SIG-M5 (cell line): ENCODE results near the gene PIM3.
"Not testable (repeated sequence)": the region's sequence is repeated elsewhere in the genome, so short reads cannot be mapped to it uniquely, and the experiment has no call there.

Experiments used
- DNase-seq: peaks from one replicate; lab custom pipeline; 2025; lab: John Stamatoyannopoulos, UW

Gene PIM3

DNA sequence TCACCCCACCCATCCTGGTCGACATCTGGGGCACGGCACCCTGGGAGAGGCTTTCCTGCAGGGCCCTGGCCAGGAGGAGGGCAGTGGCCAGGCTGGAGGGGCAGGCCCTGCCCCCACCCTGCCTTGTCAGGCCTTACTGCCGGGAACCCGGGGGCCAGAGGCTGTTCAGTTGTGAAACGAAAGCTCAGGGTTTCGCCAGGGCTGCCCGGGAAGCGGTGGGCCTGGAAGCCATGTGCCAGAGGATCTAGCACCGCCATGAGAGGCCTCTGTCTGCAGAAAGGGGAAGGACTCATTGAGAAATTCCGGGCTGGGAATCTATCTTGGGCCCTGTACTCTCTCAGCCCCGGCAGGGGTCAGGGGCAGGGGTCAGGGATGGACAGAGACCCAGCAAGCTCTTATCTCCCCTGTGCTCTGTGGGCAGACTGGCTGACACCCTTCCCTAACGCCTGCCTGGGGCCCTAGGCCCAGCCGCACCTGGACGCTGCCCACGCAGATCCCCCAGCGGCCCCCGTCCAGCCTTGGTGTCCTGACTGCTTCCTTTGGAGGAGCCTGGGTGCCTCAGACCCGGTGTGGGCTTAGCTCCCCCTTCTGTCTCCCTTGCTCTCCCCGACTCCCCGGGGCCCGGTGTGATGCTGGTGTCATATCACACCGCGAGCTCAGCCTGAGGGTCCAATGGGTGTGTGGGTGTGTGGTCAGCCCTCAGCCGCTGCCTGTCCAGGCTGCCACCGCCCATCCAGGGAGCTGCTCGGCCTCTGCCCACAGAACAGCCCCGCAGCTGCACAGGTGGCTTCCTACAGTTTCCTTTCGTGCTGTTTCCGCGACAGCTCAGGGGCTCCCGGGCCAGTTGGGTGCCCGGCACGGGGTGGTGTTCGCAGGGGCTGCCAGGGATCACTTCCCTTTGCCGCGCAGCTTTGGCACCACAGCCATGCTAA lies 6.5 kb downstream of the PIM3 start:
- peak; percentile 3 for DNase-seq

- no peak for DNase-seq
These were observed 7.2 kb downstream of the PIM3 start for GRCh38 chr22:49967706-49968208.

DNA sequence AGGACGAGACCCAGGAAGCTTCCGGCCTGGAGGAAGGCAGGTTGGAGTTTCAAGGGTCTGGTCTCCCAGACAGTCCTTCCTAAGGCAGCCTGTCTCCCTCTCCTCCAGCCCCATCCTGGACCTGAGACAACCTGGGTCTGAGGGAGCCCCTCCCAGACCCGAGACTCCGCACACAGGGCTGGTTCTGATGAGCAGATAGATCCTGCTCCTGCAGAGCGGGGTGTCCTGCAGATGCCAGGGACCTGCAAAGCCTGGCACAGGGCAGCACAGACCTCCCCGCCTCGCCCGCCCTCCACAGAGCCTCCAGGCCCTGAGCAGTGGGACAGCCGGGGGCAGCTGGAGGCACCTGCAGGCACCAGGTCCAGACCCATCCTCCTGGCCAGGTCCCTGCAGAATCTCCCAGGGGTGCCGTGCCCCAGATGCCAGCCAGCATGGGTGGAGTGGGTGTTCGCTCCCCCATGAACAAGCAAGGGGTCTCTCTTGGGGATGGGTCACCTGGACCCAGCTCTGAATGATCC lies 7.8 kb downstream of the PIM3 start:
- no peak for DNase-seq

- DNase-seq = no peak
These were observed 8.5 kb downstream of the PIM3 start for GRCh38 chr22:49968831-49969661.

DNA sequence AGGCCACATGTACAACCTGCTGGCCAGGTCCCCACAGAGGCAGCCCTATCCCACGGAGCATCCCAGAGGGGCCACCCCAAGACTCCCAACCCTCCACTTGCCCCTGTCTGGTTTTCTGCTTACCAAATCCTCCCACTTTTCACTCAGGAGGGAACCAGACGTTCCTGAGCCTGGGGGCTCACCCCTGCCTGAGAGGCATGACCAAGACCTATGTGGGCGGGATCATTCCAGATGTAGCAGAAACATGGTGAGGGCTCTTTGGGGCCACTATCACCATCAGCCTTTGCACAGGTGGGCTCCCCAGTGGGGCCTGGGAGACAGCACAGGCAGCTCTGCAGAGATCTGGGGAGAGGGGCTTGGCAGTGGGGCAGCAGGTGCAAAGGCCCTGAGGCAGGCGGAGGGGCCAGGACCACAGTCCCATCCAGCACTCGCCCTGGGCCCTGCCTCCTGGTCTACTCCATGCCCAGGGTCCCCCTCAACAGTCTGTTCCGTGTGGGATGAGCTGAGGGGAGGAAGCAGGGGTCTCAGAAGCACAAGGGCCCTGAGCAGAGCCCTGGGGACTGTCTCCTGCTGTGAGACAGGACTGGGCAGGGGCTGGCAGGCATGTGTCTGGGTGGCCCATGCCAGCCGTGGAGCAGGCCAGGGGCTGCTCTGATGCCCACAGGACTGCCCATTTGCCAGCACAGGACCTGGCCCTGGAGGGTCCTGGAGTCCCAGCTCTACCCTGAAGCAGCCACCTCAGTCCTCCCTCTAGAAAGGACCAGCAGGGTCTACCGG lies 9.4 kb downstream of the PIM3 start:
- no peak for DNase-seq

- DNase-seq = peak; percentile 82
These were observed 10.1 kb downstream of the PIM3 start for GRCh38 chr22:49970528-49971231.

- DNase-seq = no peak
These were observed 10.9 kb downstream of the PIM3 start for GRCh38 chr22:49971232-49972162.

GRCh38 chr22:49972163-49973017 lies 11.8 kb downstream of the PIM3 start:
- no peak for DNase-seq

GRCh38 chr22:49973018-49973961 lies 12.7 kb downstream of the PIM3 start:
- DNase-seq = no peak

- DNase-seq = no peak
These were observed 15.2 kb downstream of the PIM3 start for GRCh38 chr22:49975543-49976389.

GRCh38 chr22:49976439-49977175 lies 16.0 kb downstream of the PIM3 start:
- peak; percentile 54 for DNase-seq

GRCh38 chr22:49977578-49977977 lies 17.0 kb downstream of the PIM3 start:
- DNase-seq = no peak

- no peak for DNase-seq
These were observed 19.2 kb downstream of the PIM3 start for GRCh38 chr22:49979587-49980264.

DNA sequence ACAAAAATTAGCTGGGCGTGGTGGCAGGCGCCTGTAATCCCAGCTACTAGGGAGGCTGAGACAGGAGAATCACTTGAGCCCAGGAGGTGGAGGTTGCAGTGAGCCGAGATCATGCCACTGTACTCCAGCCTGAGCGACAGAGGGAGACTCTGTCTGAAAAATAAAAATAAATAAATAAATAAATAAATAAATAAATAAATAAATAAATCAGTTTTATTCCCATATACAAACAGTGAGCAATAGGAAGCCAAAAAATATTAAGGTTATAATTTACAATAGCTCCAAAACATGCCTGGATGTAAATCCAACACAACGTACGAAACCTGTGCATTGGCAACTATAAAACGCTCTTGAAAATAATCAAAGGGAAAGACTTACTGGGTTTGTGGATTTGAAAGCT lies 21.2 kb downstream of the PIM3 start:
- DNase-seq = not testable (repeated sequence)
